Mesothelial cell of epicardium (in vitro differentiated cells): ENCODE measurements around the gene PBX2. TPM values are rescaled to one million over a fixed set of nuclear protein-coding genes. Genes with fewer than 3 reads are reported as not detected.
A peak's percentile ranks its signal among the peaks of the same experiment; 100 is the strongest.

Source experiments
- DNase-seq, 2 experiments: peaks; one replicate each; pipeline ENCODE4 v3.0.0; 2021; ENCODE audit warnings: low spot score in 2 of 2; ENCODE audit not compliant: unreplicated experiment in 2 of 2
- H3K27ac Mint-ChIP-seq: 2 replicates; pipeline ENCODE4 v1.8.0; 2021; ENCODE audit warnings: mixed read lengths
- H3K27me3 Mint-ChIP-seq: 2 replicates; pipeline ENCODE4 v1.8.0; 2021; ENCODE audit warnings: low read depth, mixed read lengths
- H3K36me3 Mint-ChIP-seq: 2 replicates; pipeline ENCODE4 v1.8.0; 2021; ENCODE audit warnings: mixed read lengths
- H3K4me1 Mint-ChIP-seq: 2 replicates; pipeline ENCODE4 v1.8.0; 2021; ENCODE audit warnings: mixed read lengths
- H3K4me3 Mint-ChIP-seq: 2 replicates; pipeline ENCODE4 v1.8.0; 2021; ENCODE audit warnings: mild to moderate bottlenecking, moderate library complexity, mixed read lengths
- H3K9me3 Mint-ChIP-seq: 2 replicates; pipeline ENCODE4 v1.8.0; 2021; ENCODE audit warnings: mixed read lengths
- total RNA-seq: library from RNA; stranded (reverse); gene quantifications from 3 replicates; pipeline ENCODE4 v1.2.1, GENCODE V29; 2021
- TF ChIP-seq, protein P1 (sequence below): fragments of 200-600 bp; sonication (generic); IDR thresholded peaks from one replicate; pipeline ENCODE4 v1.5.0; 2021; ENCODE audit warnings: antibody characterized with exemption; ENCODE audit not compliant: unreplicated experiment

The PBX2 gene
- total RNA-seq, 1 donor from 2014 or later = 236 TPM

GRCh38 chr6:32174416-32174815 lies 15.6 kb downstream of the PBX2 start:
- H3K27me3 Mint-ChIP-seq = no peaks in the 10 kb centered on the region
- H3K27ac Mint-ChIP-seq = peak overlapping the region; percentile 23
- TF ChIP-seq, protein P1, sequence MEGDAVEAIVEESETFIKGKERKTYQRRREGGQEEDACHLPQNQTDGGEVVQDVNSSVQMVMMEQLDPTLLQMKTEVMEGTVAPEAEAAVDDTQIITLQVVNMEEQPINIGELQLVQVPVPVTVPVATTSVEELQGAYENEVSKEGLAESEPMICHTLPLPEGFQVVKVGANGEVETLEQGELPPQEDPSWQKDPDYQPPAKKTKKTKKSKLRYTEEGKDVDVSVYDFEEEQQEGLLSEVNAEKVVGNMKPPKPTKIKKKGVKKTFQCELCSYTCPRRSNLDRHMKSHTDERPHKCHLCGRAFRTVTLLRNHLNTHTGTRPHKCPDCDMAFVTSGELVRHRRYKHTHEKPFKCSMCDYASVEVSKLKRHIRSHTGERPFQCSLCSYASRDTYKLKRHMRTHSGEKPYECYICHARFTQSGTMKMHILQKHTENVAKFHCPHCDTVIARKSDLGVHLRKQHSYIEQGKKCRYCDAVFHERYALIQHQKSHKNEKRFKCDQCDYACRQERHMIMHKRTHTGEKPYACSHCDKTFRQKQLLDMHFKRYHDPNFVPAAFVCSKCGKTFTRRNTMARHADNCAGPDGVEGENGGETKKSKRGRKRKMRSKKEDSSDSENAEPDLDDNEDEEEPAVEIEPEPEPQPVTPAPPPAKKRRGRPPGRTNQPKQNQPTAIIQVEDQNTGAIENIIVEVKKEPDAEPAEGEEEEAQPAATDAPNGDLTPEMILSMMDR = no peak
- H3K9me3 Mint-ChIP-seq = no peaks in the 10 kb centered on the region
- H3K4me1 Mint-ChIP-seq = peaks cover 52% of the 10 kb centered on the region
- peak overlapping the region; percentile 92 for H3K4me3 Mint-ChIP-seq
- H3K36me3 Mint-ChIP-seq = peaks cover 11% of the 10 kb centered on the region
- DNase-seq = no peak

- Mint-ChIP-seq H3K4me1 (peaks cover 46% of the 10 kb centered on the region), H3K27me3 (no peaks in the 10 kb centered on the region), H3K36me3 (peaks cover 19% of the 10 kb centered on the region), H3K27ac (peak overlapping the region; percentile 23), H3K9me3 (no peaks in the 10 kb centered on the region), H3K4me3 (no peak overlapping the region)
- TF ChIP-seq, protein P1 = no peak
- DNase-seq = no peak
These were observed 16.8 kb downstream of the PBX2 start for GRCh38 chr6:32173051-32173727.

GRCh38 chr6:32171234-32171633 lies 18.8 kb downstream of the PBX2 start:
- DNase-seq = no peak
- no peaks in the 10 kb centered on the region for H3K27me3 Mint-ChIP-seq
- TF ChIP-seq, protein P1 = no peak
- no peaks in the 10 kb centered on the region for H3K9me3 Mint-ChIP-seq
- peaks cover 31% of the 10 kb centered on the region for H3K4me1 Mint-ChIP-seq
- H3K36me3 Mint-ChIP-seq = peaks cover 25% of the 10 kb centered on the region
- no peak overlapping the region for H3K4me3 Mint-ChIP-seq
- no peak overlapping the region for H3K27ac Mint-ChIP-seq

- Mint-ChIP-seq H3K4me1 (peaks cover 28% of the 10 kb centered on the region), H3K27me3 (no peaks in the 10 kb centered on the region), H3K36me3 (peaks cover 31% of the 10 kb centered on the region), H3K27ac (no peak overlapping the region), H3K4me3 (no peak overlapping the region), H3K9me3 (no peaks in the 10 kb centered on the region)
- TF ChIP-seq, protein P1 = no peak
- DNase-seq = no peak
These were observed 19.7 kb downstream of the PBX2 start for GRCh38 chr6:32170294-32170693.

DNA sequence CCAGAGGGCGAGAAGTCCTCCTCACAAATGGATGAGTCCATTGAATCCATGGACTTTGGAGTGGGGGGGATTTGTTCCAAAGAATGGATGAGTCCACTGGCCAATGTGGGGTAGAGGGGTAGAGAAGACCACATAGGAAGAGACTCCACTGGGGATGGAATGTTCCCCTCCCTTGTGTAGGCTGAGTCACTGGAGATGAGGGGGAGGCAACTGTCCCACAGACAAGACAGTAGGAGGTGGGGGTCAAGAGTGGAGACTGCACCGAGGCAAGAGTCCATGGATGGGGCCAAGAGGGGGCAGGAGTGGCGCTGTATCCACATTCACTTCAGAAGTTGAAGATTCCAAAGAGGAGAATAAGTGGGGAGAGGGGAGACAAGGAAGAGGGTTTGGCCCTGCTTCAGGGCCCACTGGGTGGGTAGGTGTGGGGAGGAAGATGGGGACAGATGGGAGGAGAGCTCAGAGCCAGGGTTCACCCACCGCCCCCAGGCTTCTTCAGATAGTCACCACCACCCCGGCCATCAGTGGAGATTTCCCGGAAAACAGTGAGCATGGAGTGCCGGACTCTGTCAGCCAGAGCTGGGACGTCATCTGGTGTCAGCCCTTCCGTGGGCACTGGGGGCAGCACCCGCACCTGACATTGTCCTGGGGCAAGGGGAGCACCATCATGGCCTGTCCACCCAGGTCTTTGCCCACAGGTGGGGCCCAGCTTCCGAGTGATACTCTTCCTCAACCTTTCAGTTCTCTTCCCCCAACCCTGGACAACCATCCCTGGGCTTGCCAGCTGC lies 21.0 kb downstream of the PBX2 start:
- H3K4me1 Mint-ChIP-seq = peaks cover 19% of the 10 kb centered on the region
- TF ChIP-seq, protein P1 = no peak
- H3K27me3 Mint-ChIP-seq = no peaks in the 10 kb centered on the region

More for the DNA sequence above, 21.0 kb downstream of the PBX2 start:
- H3K4me3 Mint-ChIP-seq = no peak overlapping the region
- no peaks in the 10 kb centered on the region for H3K9me3 Mint-ChIP-seq
- H3K27ac Mint-ChIP-seq = peak overlapping the region; percentile 8
- no peak for DNase-seq
- H3K36me3 Mint-ChIP-seq = peaks cover 37% of the 10 kb centered on the region
